H1 (cell line): ENCODE measurements around the gene CYSRT1. TPM values are rescaled to one million over a fixed set of nuclear protein-coding genes. Genes with fewer than 3 reads are reported as not detected.
A peak's percentile ranks its signal among the peaks of the same experiment; 100 is the strongest.

Experiments
- CTCF ChIA-PET: fragments of 300-600 bp; sonication (Branson Sonifier 250); formaldehyde crosslinking; loops from one replicate; lab custom pipeline; 2021; ENCODE audit not compliant: partially characterized antibody; lab: Charles Lee
- POLR2A ChIA-PET: fragments of 300-600 bp; sonication (Branson Sonifier 250); formaldehyde crosslinking; loops from one replicate; lab custom pipeline; 2021; ENCODE audit warnings: inconsistent platforms; ENCODE audit not compliant: partially characterized antibody; lab: Charles Lee
- DNase-seq, 2 experiments: peaks; one replicate each; pipeline versions ENCODE4 v3.0.0 to v3.0.0-alpha.2; 2010 to 2022; ENCODE audit warnings: low spot score in 2 of 2, low read depth in 1 of 2, mixed read lengths in 1 of 2
- FAIRE-seq: peaks from 2 replicates; lab custom pipeline; 2011; peaks lifted over from hg19 to GRCh38; lab: Jason Lieb, UNC
- H2AFZ ChIP-seq: 2 replicates; pipeline ENCODE4 v1.8.1; 2012; ENCODE audit warnings: low read length, inconsistent platforms
- H2AK5ac ChIP-seq: 2 replicates; pipeline ENCODE4 v1.6.1; 2013; ENCODE audit warnings: low read depth, low read length
- H2BK120ac ChIP-seq: replicated peaks from 2 replicates; pipeline ENCODE3; 2013; ENCODE audit warnings: low read depth, low read length, inconsistent platforms
- H2BK12ac ChIP-seq: 2 replicates; pipeline ENCODE4 v1.6.1; 2013; ENCODE audit warnings: low read depth, low read length
- H2BK15ac ChIP-seq: 2 replicates; pipeline ENCODE4 v1.6.1; 2013; ENCODE audit warnings: low read length
- H2BK20ac ChIP-seq: 2 replicates; pipeline ENCODE4 v1.6.1; 2013; ENCODE audit warnings: low read length
- H2BK5ac ChIP-seq: 2 replicates; pipeline ENCODE4 v1.6.1; 2013; ENCODE audit warnings: low read depth, low read length
- H3K14ac ChIP-seq: 2 replicates; pipeline ENCODE4 v1.6.1; 2013; ENCODE audit warnings: inconsistent platforms; ENCODE audit not compliant: insufficient read length
- H3K18ac ChIP-seq: 2 replicates; pipeline ENCODE4 v1.6.1; 2013; ENCODE audit warnings: low read length; ENCODE audit errors: extremely low read depth
- H3K23ac ChIP-seq: 2 replicates; pipeline ENCODE4 v1.6.1; 2013; ENCODE audit warnings: inconsistent platforms; ENCODE audit not compliant: insufficient read length
- H3K23me2 ChIP-seq: 2 replicates; pipeline ENCODE4 v1.6.1; 2013; ENCODE audit warnings: low read depth, low read length
- H3K27ac ChIP-seq: 2 replicates; pipeline ENCODE4 v1.6.1; 2011; ENCODE audit warnings: low read depth, low read length, inconsistent platforms
- H3K27me3 ChIP-seq, 4 experiments: replicated peaks in 1 of 4; 1 replicate in 1 of 4; 2 replicates in 3 of 4; pipeline versions ENCODE4 v1.6.1 to v1.8.1; 2011 to 2013; ENCODE audit warnings: low read length in 3 of 4, mild to moderate bottlenecking in 3 of 4, inconsistent platforms in 2 of 4, mixed read lengths in 2 of 4, moderate library complexity in 1 of 4; ENCODE audit not compliant: control insufficient read depth in 3 of 4, insufficient read depth in 3 of 4; ENCODE audit errors: extremely low read depth in 1 of 4
- H3K36me3 ChIP-seq, 4 experiments: 2 replicates each; pipeline versions ENCODE4 v1.6.1 to v1.8.1; 2011 to 2013; ENCODE audit warnings: mild to moderate bottlenecking in 4 of 4, low read length in 3 of 4, moderate library complexity in 2 of 4, control low read depth in 1 of 4, inconsistent platforms in 1 of 4; ENCODE audit not compliant: insufficient read depth in 4 of 4, control insufficient read depth in 2 of 4
- H3K4ac ChIP-seq: replicated peaks from 2 replicates; pipeline ENCODE3; 2013; ENCODE audit warnings: low read length, low read depth, mixed read lengths, inconsistent platforms; ENCODE audit not compliant: insufficient read length
- H3K4me1 ChIP-seq, 4 experiments: replicated peaks in 1 of 4; 1 replicate in 1 of 4; 2 replicates in 3 of 4; pipeline versions ENCODE4 v1.6.1 to v1.8.1; 2011 to 2013; ENCODE audit warnings: low read length in 3 of 4, inconsistent platforms in 2 of 4, mixed read lengths in 1 of 4; ENCODE audit not compliant: insufficient read depth in 4 of 4, control insufficient read depth in 3 of 4
- H3K4me2 ChIP-seq, 2 experiments: 2 replicates each; pipeline versions ENCODE4 v1.6.1 to v1.8.1; 2011 to 2013; ENCODE audit warnings: low read depth in 2 of 2, low read length in 2 of 2, control low read depth in 1 of 2, inconsistent platforms in 1 of 2, mild to moderate bottlenecking in 1 of 2; ENCODE audit not compliant: insufficient read depth in 1 of 2
- H3K4me3 ChIP-seq, 4 experiments: fragments of 200-600, 300-600 bp in 1 of 4; sonication (generic), shearing (Covaris generic), sonication (Bioruptor Twin) in 1 of 4; 2 replicates each; pipeline versions ENCODE4 v1.5.1 to v1.8.1; 2011 to 2016; ENCODE audit warnings: low read length in 4 of 4, low read depth in 3 of 4, control low read depth in 2 of 4, inconsistent platforms in 2 of 4, mild to moderate bottlenecking in 2 of 4, mixed read lengths in 1 of 4, moderate library complexity in 1 of 4; ENCODE audit not compliant: insufficient read depth in 2 of 4; ENCODE audit errors: extremely low read depth in 1 of 4
- H3K56ac ChIP-seq: replicated peaks from 2 replicates; pipeline ENCODE3; 2013; ENCODE audit warnings: low read depth, mild to moderate bottlenecking, mixed read lengths, low read length, inconsistent platforms; ENCODE audit not compliant: insufficient read length
- H3K79me1 ChIP-seq: 2 replicates; pipeline ENCODE4 v1.6.1; 2013; ENCODE audit warnings: low read depth, low read length, control low read depth
- H3K79me2 ChIP-seq, 2 experiments: 2 replicates each; pipeline versions ENCODE4 v1.6.1 to v1.8.1; 2012 to 2013; ENCODE audit warnings: low read length in 2 of 2, mild to moderate bottlenecking in 2 of 2, inconsistent platforms in 1 of 2; ENCODE audit not compliant: insufficient read depth in 2 of 2, control insufficient read depth in 1 of 2
- H3K9ac ChIP-seq, 4 experiments: replicated peaks in 1 of 4; 1 replicate in 1 of 4; 2 replicates in 3 of 4; pipeline versions ENCODE4 v1.6.1 to v1.8.1; 2011 to 2013; ENCODE audit warnings: low read depth in 3 of 4, low read length in 3 of 4, control low read depth in 2 of 4, mild to moderate bottlenecking in 2 of 4, moderate library complexity in 2 of 4, inconsistent platforms in 1 of 4; ENCODE audit errors: extremely low read depth in 1 of 4
- H3K9me3 ChIP-seq, 2 experiments: 2 replicates each; pipeline versions ENCODE4 v1.6.1 to v1.8.1; 2012 to 2013; ENCODE audit warnings: mild to moderate bottlenecking in 2 of 2, moderate library complexity in 2 of 2, control low read depth in 1 of 2, inconsistent platforms in 1 of 2, low read depth in 1 of 2, low read length in 1 of 2, mixed read lengths in 1 of 2; ENCODE audit not compliant: insufficient read depth in 2 of 2
- H4K20me1 ChIP-seq, 2 experiments: replicated peaks in 1 of 2; 2 replicates each; pipeline versions ENCODE3 to v1.8.1; 2011 to 2013; ENCODE audit warnings: inconsistent platforms in 2 of 2, low read length in 2 of 2, mild to moderate bottlenecking in 1 of 2; ENCODE audit not compliant: insufficient read depth in 2 of 2, control insufficient read depth in 1 of 2
- H4K5ac ChIP-seq: 2 replicates; pipeline ENCODE4 v1.6.1; 2013; ENCODE audit warnings: low read length, low read depth, mixed read lengths, inconsistent platforms; ENCODE audit not compliant: insufficient read length
- H4K8ac ChIP-seq: 2 replicates; pipeline ENCODE4 v1.8.0; 2013; ENCODE audit warnings: mild to moderate bottlenecking, moderate library complexity, low read length, inconsistent platforms; ENCODE audit not compliant: insufficient read depth; ENCODE audit errors: extremely low read depth
- H4K91ac ChIP-seq: replicated peaks from 2 replicates; pipeline ENCODE3; 2013; ENCODE audit warnings: low read length, mixed read lengths, inconsistent platforms; ENCODE audit not compliant: insufficient read length
- ATF2 ChIP-seq: IDR thresholded peaks from 2 replicates; pipeline ENCODE4 v1.6.1; 2012; ENCODE audit warnings: low read length, inconsistent platforms
- BCL11A ChIP-seq, 2 experiments: IDR thresholded peaks; one replicate each; pipeline ENCODE4 v1.6.1; 2011; ENCODE audit warnings: low read depth in 2 of 2, low read length in 2 of 2, mild to moderate bottlenecking in 2 of 2
- CEBPB ChIP-seq: IDR thresholded peaks from 2 replicates; pipeline ENCODE4 v1.6.1; 2012; ENCODE audit warnings: low read depth, low read length
- HDAC2 ChIP-seq, 2 experiments: fragments of 300-600 bp in 1 of 2; sonication (generic) in 1 of 2; IDR thresholded peaks; 2 replicates each; pipeline ENCODE4 v1.6.1; 2011 to 2012; ENCODE audit warnings: low read depth in 2 of 2, low read length in 2 of 2, mild to moderate bottlenecking in 2 of 2, moderate library complexity in 2 of 2, borderline replicate concordance in 1 of 2, inconsistent platforms in 1 of 2
- JUN ChIP-seq: IDR thresholded peaks from 2 replicates; pipeline ENCODE4 v1.6.1; 2011; ENCODE audit warnings: low read depth, mild to moderate bottlenecking, improper control_type of control experiment, low read length
- KDM4A ChIP-seq: IDR thresholded peaks from one replicate; pipeline ENCODE4 v1.7.1; 2012; ENCODE audit warnings: low read depth, mild to moderate bottlenecking, moderate library complexity, low read length, inconsistent platforms; ENCODE audit not compliant: severe bottlenecking
- NRF1 ChIP-seq: IDR thresholded peaks from 2 replicates; pipeline ENCODE4 v1.6.1; 2011; ENCODE audit warnings: mild to moderate bottlenecking, low read depth, low read length, improper control_type of control experiment
- POLR2A ChIP-seq, 2 experiments: IDR thresholded peaks; 1 replicate in 1 of 2; 2 replicates in 1 of 2; pipeline ENCODE4 v1.6.1; 2011; ENCODE audit warnings: low read depth in 2 of 2, low read length in 2 of 2, mild to moderate bottlenecking in 2 of 2; ENCODE audit errors: control extremely low read depth in 1 of 2
- WGBS, 2 experiments: shearing (Covaris generic) in 1 of 2; methylation state at CpG; one replicate each; pipeline versions ENCODE4 v1.1.6 to v1.1.7; 2013 to 2015; ENCODE audit warnings: low lambda C conversion rate in 2 of 2, mixed read lengths in 2 of 2, inconsistent platforms in 1 of 2, low coverage in 1 of 2, missing lambda C conversion rate in 1 of 2; ENCODE audit not compliant: insufficient replicate concordance in 2 of 2, insufficient coverage in 1 of 2, insufficient read length in 1 of 2; ENCODE audit errors: extremely low coverage in 1 of 2, missing lambda C conversion rate in 1 of 2; 5-methylcytosine and 5-hydroxymethylcytosine counted together
- polyA plus RNA-seq, 7 experiments: library from polyadenylated mRNA; depleted of rRNA in 3 of 7; stranded (reverse) in 5 of 7; unstranded in 2 of 7; fragments of >200 nt in 5 of 7; fragments of 200-250 nt in 2 of 7; gene quantifications; 1 replicate in 5 of 7; 2 replicates in 1 of 7; 4 replicates in 1 of 7; pipeline versions ENCODE4 v1.2.1 to v1.2.3, GENCODE V29; 2011 to 2013; ENCODE audit warnings: missing spikeins in 2 of 7, mixed read lengths in 2 of 7
- total RNA-seq: library from RNA; stranded (reverse); fragmentation: NEBNext Ultra II Directional; extraction: Animal tissue kit (Norgen Biotek cat#: 25700); gene quantifications from 2 replicates; pipeline ENCODE4 v1.2.1, GENCODE V29; 2021

The CYSRT1 gene
- total and polyA plus RNA-seq, 2 of the 8 experiments (the other 6 are each of a cell fraction or from before 2014, with no cell fraction given): 1.0 to 6.5 TPM

GRCh38 chr9:137223078-137223970, 1.6 kb upstream of the CYSRT1 start:
- FAIRE-seq: peak; percentile 36
- peaks cover 18% of the 10 kb centered on the region; the same call in 1 of the 2 replicates for H3K23me2 ChIP-seq
- TF ChIP-seq CEBPB: no peak
- peak in 1 of 2 experiments; percentile 53; a peak in 1 of 3 replicates for TF ChIP-seq POLR2A (IDR thresholded peaks at IDR 0.05; ENCODE audit: control extremely low read depth in 1 of 2, low read depth in 2 of 2, low read length in 2 of 2)
- 0 out of 2 replicates have a peak, but pooled peaks have one; percentile 31 for TF ChIP-seq ATF2
- peak; percentile 69 for TF ChIP-seq NRF1
- TF ChIP-seq JUN: no peak
- peak; percentile 71 for TF ChIP-seq KDM4A
- TF ChIP-seq BCL11A (IDR thresholded peaks at IDR 0.05; ENCODE audit: low read depth in 2 of 2, low read length in 2 of 2): no peak
- TF ChIP-seq HDAC2 (IDR thresholded peaks at IDR 0.05; ENCODE audit: borderline replicate concordance in 1 of 2, low read depth in 2 of 2, low read length in 2 of 2): peak in 1 of 2 experiments; percentile 84; a peak in 1 of 4 replicates

More at GRCh38 chr9:137223078-137223970, 1.6 kb upstream of the CYSRT1 start:
- Histone ChIP-seq H3K14ac (no peak overlapping the region), H3K36me3 (no peaks in the 10 kb centered on the region; a peak in 1 of 8 replicates), H3K23ac (no peak overlapping the region), H3K56ac (peak overlapping the region; percentile 92), H2BK120ac (no peak overlapping the region), H3K27me3 (no peaks in the 10 kb centered on the region; a peak in 2 of 7 replicates), H3K4me2 (peak overlapping the region; percentile 77 to 95), H4K8ac (peak overlapping the region; percentile 82), H4K20me1 (peaks cover 0 to 4% of the 10 kb centered on the region in 2 experiments), H4K5ac (peak overlapping the region; percentile 88), H2BK12ac (no peak overlapping the region), H2BK15ac (0 out of 2 replicates have a peak overlapping the region, but pooled peaks have one; percentile 61), H2AFZ (no peak overlapping the region), H2AK5ac (peak overlapping the region; percentile 26; the same call in 1 of the 2 replicates), H3K18ac (peak overlapping the region; percentile 83; the same call in 1 of the 2 replicates), H3K9me3 (no peaks in the 10 kb centered on the region), H3K79me2 (no peaks in the 10 kb centered on the region), H3K4me1 (peaks cover 0 to 20% (median 10%) of the 10 kb centered on the region in 4 experiments; a peak in 5 of 7 replicates), H4K91ac (no peak overlapping the region), H2BK5ac (peak overlapping the region; percentile 49; the same call in 1 of the 2 replicates), H3K79me1 (no peaks in the 10 kb centered on the region), H3K27ac (no peak overlapping the region), H2BK20ac (no peak overlapping the region), H3K4me3 (peak overlapping the region; percentile 67 to 92 (median 79)), H3K9ac (peak overlapping the region in 3 of 4 experiments; percentile 55 to 82 (median 58); a peak in 5 of 7 replicates), H3K4ac (no peak overlapping the region)
- WGBS, 2 experiments: 2% methylated on average over 36 of the region's 63 CpGs; no CpG with 5 or more reads in 1 of the 2 experiments
- POLR2A ChIA-PET: interaction anchor here (0.6 to 69.9 kb wide), 15 partner anchors 9 to 110 kb away, joined by 3 to 1462 read pairs (median 3); partner anchors contain the start of genes ANAPC2, NDOR1, NELFB and SSNA1
- DNase-seq: peak; percentile 96 to 99
- CTCF ChIA-PET: interaction anchor here (0.6 to 20.2 kb wide), 17 partner anchors 10 to 1404 kb away, joined by 3 to 204 read pairs (median 4); partner anchors contain the start of genes ANAPC2, SSNA1, TPRN and TUBB4B
